IMR-90 (cell line): ENCODE measurements around the gene MMP27. TPM values are rescaled to one million over a fixed set of nuclear protein-coding genes. Genes with fewer than 3 reads are reported as not detected.

Source experiments
- ATAC-seq: fragments of 200-7000 bp; cut with Tn5 transposase; 2 replicates; pipeline ENCODE4 v1.9.1; 2020; ENCODE audit warnings: low read depth, mild to moderate bottlenecking, moderate library complexity
- BruUV-seq: library from RNA; stranded (reverse); fragments of 400-500 nt; replicated peaks from 2 replicates; lab custom pipeline; 2021; lab: Mats Ljungman, UMichigan
- CTCF ChIA-PET: fragments of 300-600 bp; formaldehyde crosslinking; extraction: SDS; loops from one replicate; lab custom pipeline; 2021; ENCODE audit warnings: antibody characterized with exemption; lab: Yijun Ruan, JAX
- POLR2A ChIA-PET: fragments of 300-600 bp; sonication (Branson Sonifier 250); formaldehyde crosslinking; loops from one replicate; lab custom pipeline; 2022; ENCODE audit warnings: antibody characterized with exemption; ENCODE audit not compliant: unreplicated experiment; lab: Charles Lee
- DNase-seq: peaks from one replicate; pipeline ENCODE4 v3.0.0; 2013
- H2AFZ ChIP-seq: replicated peaks from 2 replicates; pipeline ENCODE3; 2013; ENCODE audit warnings: low read length, mild to moderate bottlenecking; ENCODE audit not compliant: poor library complexity
- H2AK5ac ChIP-seq: 2 replicates; pipeline ENCODE4 v1.6.1; 2013; ENCODE audit warnings: low read depth, low read length, inconsistent platforms
- H2AK9ac ChIP-seq: replicated peaks from 2 replicates; pipeline ENCODE3; 2013; ENCODE audit warnings: mild to moderate bottlenecking, low read depth, low read length, moderate library complexity; ENCODE audit not compliant: poor library complexity
- H2BK120ac ChIP-seq: 2 replicates; pipeline ENCODE4 v1.6.1; 2013; ENCODE audit warnings: low read depth, low read length, inconsistent platforms
- H2BK15ac ChIP-seq: 3 replicates; pipeline ENCODE4 v1.6.1; 2013; ENCODE audit warnings: low read depth, low read length, inconsistent platforms
- H2BK20ac ChIP-seq: 2 replicates; pipeline ENCODE4 v1.6.1; 2013; ENCODE audit warnings: low read depth, mild to moderate bottlenecking, inconsistent platforms, low read length, moderate library complexity
- H2BK5ac ChIP-seq: 2 replicates; pipeline ENCODE4 v1.6.1; 2013; ENCODE audit warnings: mild to moderate bottlenecking, low read depth, low read length, inconsistent platforms; ENCODE audit not compliant: poor library complexity, severe bottlenecking
- H3K14ac ChIP-seq: replicated peaks from 2 replicates; pipeline ENCODE4 v1.6.1; 2013; ENCODE audit warnings: low read depth, low read length, inconsistent platforms
- H3K18ac ChIP-seq: 2 replicates; pipeline ENCODE4 v1.6.1; 2013; ENCODE audit warnings: low read depth, low read length, control low read depth
- H3K23ac ChIP-seq: 2 replicates; pipeline ENCODE4 v1.6.1; 2013; ENCODE audit warnings: low read depth, low read length, inconsistent platforms
- H3K27ac ChIP-seq: 2 replicates; pipeline ENCODE4 v1.5.1; 2013; ENCODE audit warnings: mild to moderate bottlenecking, control low read depth, low read length; ENCODE audit not compliant: insufficient read depth
- H3K27me3 ChIP-seq: 2 replicates; pipeline ENCODE4 v1.6.1; 2013; ENCODE audit warnings: low read length; ENCODE audit not compliant: control insufficient read depth, insufficient read depth
- H3K36me3 ChIP-seq: 2 replicates; pipeline ENCODE4 v1.6.1; 2013; ENCODE audit warnings: low read length, mixed read lengths; ENCODE audit not compliant: control insufficient read depth, insufficient read depth
- H3K4ac ChIP-seq: 2 replicates; pipeline ENCODE4 v1.6.1; 2013; ENCODE audit warnings: low read depth, low read length, inconsistent platforms
- H3K4me1 ChIP-seq: 2 replicates; pipeline ENCODE4 v1.6.1; 2013; ENCODE audit warnings: low read length, mixed read lengths; ENCODE audit not compliant: control insufficient read depth, insufficient read depth
- H3K4me2 ChIP-seq: 2 replicates; pipeline ENCODE4 v1.6.1; 2013; ENCODE audit warnings: low read depth, mild to moderate bottlenecking, control low read depth, low read length, moderate library complexity
- H3K4me3 ChIP-seq: 2 replicates; pipeline ENCODE4 v1.5.1; 2013; ENCODE audit warnings: low read depth, mild to moderate bottlenecking, control low read depth, low read length, moderate library complexity; ENCODE audit not compliant: insufficient read depth
- H3K56ac ChIP-seq: 2 replicates; pipeline ENCODE4 v1.6.1; 2013; ENCODE audit warnings: low read length, inconsistent platforms; ENCODE audit not compliant: insufficient read depth; ENCODE audit errors: extremely low read depth
- H3K79me1 ChIP-seq, 2 experiments: 2 replicates each; pipeline ENCODE4 v1.6.1; 2013; ENCODE audit warnings: low read length in 2 of 2, inconsistent platforms in 1 of 2, low read depth in 1 of 2
- H3K9ac ChIP-seq: 2 replicates; pipeline ENCODE4 v1.6.1; 2013; ENCODE audit warnings: low read depth, low read length, control low read depth
- H3K9me1 ChIP-seq: 2 replicates; pipeline ENCODE4 v1.6.1; 2013; ENCODE audit warnings: low read length, inconsistent platforms; ENCODE audit not compliant: insufficient read depth
- H3K9me3 ChIP-seq: 2 replicates; pipeline ENCODE4 v1.6.1; 2013; ENCODE audit warnings: low read length; ENCODE audit not compliant: control insufficient read depth, insufficient read depth
- H4K20me1 ChIP-seq: 2 replicates; pipeline ENCODE4 v1.6.1; 2013; ENCODE audit warnings: low read length, inconsistent platforms; ENCODE audit not compliant: insufficient read depth
- H4K5ac ChIP-seq: 2 replicates; pipeline ENCODE4 v1.6.1; 2013; ENCODE audit warnings: mild to moderate bottlenecking, low read depth, low read length, control low read depth
- H4K8ac ChIP-seq, 2 experiments: 2 replicates each; pipeline ENCODE4 v1.6.1; 2013; ENCODE audit warnings: low read depth in 2 of 2, low read length in 2 of 2, control low read depth in 1 of 2, inconsistent platforms in 1 of 2
- H4K91ac ChIP-seq: 2 replicates; pipeline ENCODE4 v1.6.1; 2013; ENCODE audit warnings: low read depth, low read length, inconsistent platforms; ENCODE audit not compliant: insufficient read depth
- BHLHE40 ChIP-seq: fragments of 150-350 bp; IDR thresholded peaks from 2 replicates; pipeline ENCODE4 v1.6.1; 2016; ENCODE audit warnings: mild to moderate bottlenecking, low read depth, low read length
- CEBPB ChIP-seq: IDR thresholded peaks from 2 replicates; pipeline ENCODE4 v1.6.1; 2012; ENCODE audit warnings: low read depth, low read length, improper control_type of control experiment
- CHD1 ChIP-seq: IDR thresholded peaks from 2 replicates; pipeline ENCODE4 v1.6.1; 2012; ENCODE audit warnings: low read depth, low read length, improper control_type of control experiment
- FOS ChIP-seq: fragments of 150-350 bp; IDR thresholded peaks from 2 replicates; pipeline ENCODE4 v1.6.1; 2016; ENCODE audit warnings: low read depth, low read length
- MAFK ChIP-seq: IDR thresholded peaks from 2 replicates; pipeline ENCODE4 v1.6.1; 2012; ENCODE audit warnings: low read depth, low read length, improper control_type of control experiment
- MAZ ChIP-seq: IDR thresholded peaks from 2 replicates; pipeline ENCODE4 v1.6.1; 2012; ENCODE audit warnings: low read depth, mild to moderate bottlenecking, low read length, improper control_type of control experiment, moderate library complexity, borderline replicate concordance
- MXI1 ChIP-seq: IDR thresholded peaks from 2 replicates; pipeline ENCODE4 v1.6.1; 2012; ENCODE audit warnings: low read depth, mild to moderate bottlenecking, low read length, moderate library complexity, borderline replicate concordance
- NFE2L2 ChIP-seq: fragments of 150-350 bp; IDR thresholded peaks from 2 replicates; pipeline ENCODE4 v1.6.1; 2016; ENCODE audit warnings: low read depth, mild to moderate bottlenecking, low read length
- POLR2A ChIP-seq: IDR thresholded peaks from 2 replicates; pipeline ENCODE4 v1.6.1; 2012; ENCODE audit warnings: mild to moderate bottlenecking, low read depth, low read length
- RAD21 ChIP-seq: IDR thresholded peaks from 2 replicates; pipeline ENCODE4 v1.6.1; 2012; ENCODE audit warnings: low read length, improper control_type of control experiment
- RCOR1 ChIP-seq: IDR thresholded peaks from 2 replicates; pipeline ENCODE4 v1.6.1; 2012; ENCODE audit warnings: mild to moderate bottlenecking, low read length, improper control_type of control experiment; ENCODE audit not compliant: insufficient replicate concordance
- RFX5 ChIP-seq: IDR thresholded peaks from 2 replicates; pipeline ENCODE4 v1.8.0; 2012; ENCODE audit warnings: low read depth, mild to moderate bottlenecking, low read length, moderate library complexity
- SMC3 ChIP-seq: fragments of 150-350 bp; IDR thresholded peaks from 2 replicates; pipeline ENCODE4 v1.6.1; 2016; ENCODE audit warnings: low read depth, mild to moderate bottlenecking, antibody characterized with exemption, low read length, moderate library complexity
- WGBS, 2 experiments: methylation state at CpG; one replicate each; pipeline versions ENCODE4 v1.1.5 to v1.1.7; 2013; ENCODE audit warnings: missing lambda C conversion rate in 2 of 2; ENCODE audit not compliant: insufficient read length in 1 of 2; ENCODE audit errors: extremely low coverage in 2 of 2; 5-methylcytosine and 5-hydroxymethylcytosine counted together
- dilution Hi-C: fragments of 300-500 bp; cut with HindIII; formaldehyde crosslinking; loops from one replicate; pipeline ENCODE4 v1.14.3; 2018; ENCODE audit warnings: low sequenced_read_pairs; ENCODE audit not compliant: unreplicated experiment
- in situ Hi-C: fragments of 300-500 bp; cut with MboI; formaldehyde crosslinking; loops from 3 replicates; pipeline ENCODE4 v1.14.3; 2019; ENCODE audit warnings: low sequenced_read_pairs, inconsistent platforms, mixed read lengths
- intact Hi-C: fragments of 100-400 bp; cut with micrococcal nuclease; formaldehyde crosslinking; loops from 2 replicates; pipeline ENCODE4 v1.10.0; 2022
- polyA plus RNA-seq, 3 experiments: library from polyadenylated mRNA; depleted of rRNA; stranded (reverse); fragments of >200 nt; gene quantifications; 2 replicates each; pipeline ENCODE4 v1.2.3, GENCODE V29; 2012; ENCODE audit warnings: low replicate concordance in 1 of 3
- total RNA-seq: library from RNA; depleted of rRNA; stranded (reverse); fragments of >200 nt; gene quantifications from 2 replicates; pipeline ENCODE4 v1.2.3, GENCODE V29; 2012
- TF ChIP-seq, protein P1 (sequence below): fragments of 150-350 bp; IDR thresholded peaks from 2 replicates; pipeline ENCODE4 v1.6.1; 2016; ENCODE audit warnings: low read depth, mild to moderate bottlenecking, low read length, moderate library complexity, borderline replicate concordance
- TF ChIP-seq, protein P2 (sequence below): fragments of 150-350 bp; IDR thresholded peaks from 2 replicates; pipeline ENCODE4 v1.6.1; 2017; ENCODE audit warnings: mild to moderate bottlenecking, antibody characterized with exemption, low read length, low read depth
- TF ChIP-seq, protein P3 (sequence below): conservative IDR thresholded peaks from 2 replicates; pipeline ENCODE4 v1.5.1; 2012; ENCODE audit warnings: mild to moderate bottlenecking, low read depth, low read length, improper control_type of control experiment

The MMP27 gene
- total and polyA plus RNA-seq, 2 of the 4 experiments (the other 2 are of a cell fraction), result not detected

GRCh38 chr11:102654761-102655160 lies 50.8 kb downstream of the MMP27 start:
- no CpG with 5 or more reads among the region's 1 CpG for WGBS, 2 experiments
- Histone ChIP-seq H3K36me3 (no peaks in the 10 kb centered on the region), H2AK5ac (no peak overlapping the region), H3K4ac (no peak overlapping the region), H2AFZ (no peak overlapping the region), H4K91ac (no peak overlapping the region), H3K4me3 (no peak overlapping the region), H3K4me2 (no peak overlapping the region), H3K9ac (no peak overlapping the region), H3K79me1 (no peaks in the 10 kb centered on the region), H2BK15ac (no peak overlapping the region), H3K4me1 (no peaks in the 10 kb centered on the region), H3K18ac (no peak overlapping the region), H4K20me1 (no peaks in the 10 kb centered on the region), H2BK120ac (no peak overlapping the region), H2BK20ac (no peak overlapping the region), H3K9me3 (no peaks in the 10 kb centered on the region; the same call in 1 of the 2 replicates), H3K9me1 (0 out of 2 replicates have a peak, but pooled peaks cover 4% of the 10 kb centered on the region), H3K56ac (no peak overlapping the region), H4K8ac (no peak overlapping the region), H2AK9ac (no peak overlapping the region), H3K14ac (no peak overlapping the region), H3K27me3 (peaks cover 11% of the 10 kb centered on the region), H3K27ac (no peak overlapping the region), H3K23ac (no peak overlapping the region), H4K5ac (no peak overlapping the region), H2BK5ac (no peak overlapping the region)
- BruUV-seq, result no TSS peak
- ATAC-seq, result no peak
- TF ChIP-seq MAZ (no peak), CEBPB (no peak), SMC3 (no peak), CHD1 (no peak), BHLHE40 (no peak), RFX5 (no peak), MXI1 (no peak), RCOR1 (no peak), RAD21 (no peak), NFE2L2 (no peak), FOS (no peak), POLR2A (no peak), MAFK (no peak)
- TF ChIP-seq, protein P1, sequence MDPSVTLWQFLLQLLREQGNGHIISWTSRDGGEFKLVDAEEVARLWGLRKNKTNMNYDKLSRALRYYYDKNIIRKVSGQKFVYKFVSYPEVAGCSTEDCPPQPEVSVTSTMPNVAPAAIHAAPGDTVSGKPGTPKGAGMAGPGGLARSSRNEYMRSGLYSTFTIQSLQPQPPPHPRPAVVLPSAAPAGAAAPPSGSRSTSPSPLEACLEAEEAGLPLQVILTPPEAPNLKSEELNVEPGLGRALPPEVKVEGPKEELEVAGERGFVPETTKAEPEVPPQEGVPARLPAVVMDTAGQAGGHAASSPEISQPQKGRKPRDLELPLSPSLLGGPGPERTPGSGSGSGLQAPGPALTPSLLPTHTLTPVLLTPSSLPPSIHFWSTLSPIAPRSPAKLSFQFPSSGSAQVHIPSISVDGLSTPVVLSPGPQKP, result no peak
- TF ChIP-seq, protein P2, sequence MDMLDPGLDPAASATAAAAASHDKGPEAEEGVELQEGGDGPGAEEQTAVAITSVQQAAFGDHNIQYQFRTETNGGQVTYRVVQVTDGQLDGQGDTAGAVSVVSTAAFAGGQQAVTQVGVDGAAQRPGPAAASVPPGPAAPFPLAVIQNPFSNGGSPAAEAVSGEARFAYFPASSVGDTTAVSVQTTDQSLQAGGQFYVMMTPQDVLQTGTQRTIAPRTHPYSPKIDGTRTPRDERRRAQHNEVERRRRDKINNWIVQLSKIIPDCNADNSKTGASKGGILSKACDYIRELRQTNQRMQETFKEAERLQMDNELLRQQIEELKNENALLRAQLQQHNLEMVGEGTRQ, result no peak
- TF ChIP-seq, protein P3, sequence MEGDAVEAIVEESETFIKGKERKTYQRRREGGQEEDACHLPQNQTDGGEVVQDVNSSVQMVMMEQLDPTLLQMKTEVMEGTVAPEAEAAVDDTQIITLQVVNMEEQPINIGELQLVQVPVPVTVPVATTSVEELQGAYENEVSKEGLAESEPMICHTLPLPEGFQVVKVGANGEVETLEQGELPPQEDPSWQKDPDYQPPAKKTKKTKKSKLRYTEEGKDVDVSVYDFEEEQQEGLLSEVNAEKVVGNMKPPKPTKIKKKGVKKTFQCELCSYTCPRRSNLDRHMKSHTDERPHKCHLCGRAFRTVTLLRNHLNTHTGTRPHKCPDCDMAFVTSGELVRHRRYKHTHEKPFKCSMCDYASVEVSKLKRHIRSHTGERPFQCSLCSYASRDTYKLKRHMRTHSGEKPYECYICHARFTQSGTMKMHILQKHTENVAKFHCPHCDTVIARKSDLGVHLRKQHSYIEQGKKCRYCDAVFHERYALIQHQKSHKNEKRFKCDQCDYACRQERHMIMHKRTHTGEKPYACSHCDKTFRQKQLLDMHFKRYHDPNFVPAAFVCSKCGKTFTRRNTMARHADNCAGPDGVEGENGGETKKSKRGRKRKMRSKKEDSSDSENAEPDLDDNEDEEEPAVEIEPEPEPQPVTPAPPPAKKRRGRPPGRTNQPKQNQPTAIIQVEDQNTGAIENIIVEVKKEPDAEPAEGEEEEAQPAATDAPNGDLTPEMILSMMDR, result no peak
- DNase-seq, result no peak
- ChIA-PET POLR2A (interaction anchor here (0.6 kb wide), 1 partner anchor 10 kb away, joined by 3 read pairs; no protein-coding TSS in a partner anchor), CTCF (no interaction called here)
- intact Hi-C loops, result no loop called here
- dilution Hi-C loops, result no loop called here
- in situ Hi-C loops, result no loop called here
